ENCODE measurements around the gene RAG2.
A peak's percentile ranks its signal among the peaks of the same experiment; 100 is the strongest.
"Not testable (repeated sequence)": the region's sequence is repeated elsewhere in the genome, so short reads cannot be mapped to it uniquely, and the experiment has no call there.

The RAG2 gene

GRCh38 chr11:36600180-36600579 lies 2.1 kb upstream of the RAG2 start:
- no peak for DNase-seq (ENCODE audit: low spot score)

GRCh38 chr11:36596880-36597279 lies 1.2 kb downstream of the RAG2 start:
- DNase-seq (ENCODE audit: low spot score) = no peak

GRCh38 chr11:36594316-36594989 lies 3.6 kb downstream of the RAG2 start, which contains the start of gene IFTAP:
TSS of gene IFTAP (plus strand) at chr11:36594502. CDS start at chr11:36610104, 15,602 bp downstream.
- DNase-seq (ENCODE audit: low spot score) = peak; percentile 52

DNA sequence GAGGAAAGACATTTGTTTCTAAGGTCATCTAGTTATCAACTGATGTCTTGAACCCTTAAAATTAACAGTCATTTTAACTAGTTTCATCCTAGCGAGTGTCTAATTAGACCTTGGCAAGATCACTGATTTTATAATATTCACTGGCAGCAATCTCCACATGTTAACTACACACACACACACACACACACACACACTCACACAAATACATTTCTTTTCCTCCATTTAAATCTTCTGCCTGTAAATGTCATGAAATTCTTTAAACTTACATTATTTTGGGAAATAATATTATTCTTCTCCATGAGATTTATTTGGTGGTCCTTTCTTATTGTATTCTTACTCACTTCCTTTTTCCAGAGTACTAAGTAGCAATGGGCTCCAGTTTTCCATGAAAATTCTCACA lies 6.6 kb downstream of the RAG2 start:
- no peak for DNase-seq (ENCODE audit: low spot score)

DNA sequence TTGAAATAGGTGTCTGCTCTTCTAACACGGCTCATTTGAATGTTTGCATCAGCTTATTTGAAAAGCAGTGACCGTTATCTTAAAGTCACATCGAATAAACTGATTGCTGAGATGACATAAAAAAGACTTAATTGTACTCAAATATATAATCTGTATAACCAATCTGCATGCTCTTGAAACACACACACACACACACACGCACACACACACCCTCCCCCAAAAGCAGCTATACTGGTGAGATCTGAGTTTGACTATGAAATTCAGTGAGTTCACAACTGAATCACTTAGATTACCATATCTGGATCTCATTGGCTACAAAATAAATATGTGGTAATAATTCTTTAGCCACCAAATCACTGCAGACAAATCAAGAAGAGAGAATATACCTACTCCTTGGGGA lies 7.5 kb downstream of the RAG2 start:
- DNase-seq (ENCODE audit: low spot score) = no peak

DNA sequence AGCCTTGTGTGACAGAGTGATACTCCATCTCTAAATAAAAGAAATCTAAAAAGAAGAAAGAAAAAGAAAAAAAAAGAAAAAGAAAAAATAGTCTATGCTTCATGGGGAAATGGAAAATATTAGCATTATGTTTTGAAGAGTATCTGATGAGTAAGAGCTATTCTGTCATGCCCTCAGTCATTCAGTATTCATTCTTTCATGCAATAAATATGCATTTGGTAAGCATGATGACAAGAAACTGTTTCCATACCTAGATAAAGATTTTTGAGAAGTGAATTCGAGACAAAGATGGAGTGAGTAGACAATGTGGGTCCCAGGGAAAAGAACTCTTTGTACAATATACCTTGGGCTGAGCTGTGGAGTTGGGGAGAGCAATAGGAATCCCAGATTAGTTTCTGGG lies 9.9 kb downstream of the RAG2 start:
- DNase-seq (ENCODE audit: low spot score) = no peak

DNA sequence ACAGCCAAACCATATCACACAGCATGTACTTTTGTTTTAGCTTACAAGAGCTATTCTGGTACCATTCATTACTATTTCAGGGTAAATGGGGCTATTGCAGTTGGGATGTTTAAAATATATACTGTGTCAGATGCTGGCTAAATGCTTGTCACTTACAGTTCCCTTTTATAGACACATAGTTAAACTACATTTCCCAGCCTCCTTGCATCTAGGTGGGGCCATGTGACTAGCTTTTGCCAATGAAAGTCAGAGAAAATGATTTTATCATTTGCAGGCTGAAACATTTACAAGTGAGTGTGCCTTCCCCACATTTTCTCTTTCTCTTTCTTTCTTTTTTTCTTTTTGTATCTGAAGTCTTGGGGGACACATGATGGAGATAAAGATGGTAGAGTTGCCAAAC lies 11.5 kb downstream of the RAG2 start:
- no peak for DNase-seq (ENCODE audit: low spot score)

GRCh38 chr11:36583667-36584066 lies 14.4 kb downstream of the RAG2 start:
- DNase-seq (ENCODE audit: low spot score) = no peak

DNA sequence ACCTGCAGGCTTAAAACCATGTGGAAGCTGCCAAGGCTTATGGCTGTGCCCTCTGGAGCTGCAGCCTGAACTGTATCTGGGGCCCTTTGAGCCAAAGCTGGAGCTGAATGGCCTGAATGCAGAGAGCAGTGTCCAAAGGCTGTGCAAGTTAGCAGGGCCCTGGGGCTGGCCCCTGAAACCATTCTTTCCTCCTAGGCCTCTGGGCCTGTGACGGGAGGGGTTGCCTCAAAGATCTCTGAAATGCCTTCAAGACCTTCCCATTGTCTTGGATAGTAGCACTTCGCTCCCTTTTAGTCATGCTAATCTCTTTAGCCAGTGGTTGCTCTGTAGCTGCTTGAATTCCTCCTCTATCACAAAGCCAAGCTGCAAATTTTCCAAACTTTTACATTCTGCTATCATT lies 16.5 kb downstream of the RAG2 start:
- no peak for DNase-seq (ENCODE audit: low spot score)

- no peak for DNase-seq (ENCODE audit: low spot score)
Observed at GRCh38 chr11:36578458-36578857, 19.6 kb downstream of the RAG2 start.

GRCh38 chr11:36577859-36578258 lies 20.2 kb downstream of the RAG2 start:
- DNase-seq (ENCODE audit: low spot score) = no peak

GRCh38 chr11:36577373-36577772 lies 20.7 kb downstream of the RAG2 start:
- no peak for DNase-seq (ENCODE audit: low spot score)

- no peak for DNase-seq (ENCODE audit: low spot score)
Observed at GRCh38 chr11:36574486-36574885, 23.6 kb downstream of the RAG2 start.

- DNase-seq (ENCODE audit: low spot score) = no peak
Observed at GRCh38 chr11:36569095-36569494, 28.9 kb downstream of the RAG2 start.

- DNase-seq (ENCODE audit: low spot score) = no peak
Observed at GRCh38 chr11:36567694-36568093, 30.3 kb downstream of the RAG2 start, which contains the start of gene RAG1. TSS of gene RAG1 (plus strand) at chr11:36568007. CDS start at chr11:36573305, 5,298 bp downstream.

DNA sequence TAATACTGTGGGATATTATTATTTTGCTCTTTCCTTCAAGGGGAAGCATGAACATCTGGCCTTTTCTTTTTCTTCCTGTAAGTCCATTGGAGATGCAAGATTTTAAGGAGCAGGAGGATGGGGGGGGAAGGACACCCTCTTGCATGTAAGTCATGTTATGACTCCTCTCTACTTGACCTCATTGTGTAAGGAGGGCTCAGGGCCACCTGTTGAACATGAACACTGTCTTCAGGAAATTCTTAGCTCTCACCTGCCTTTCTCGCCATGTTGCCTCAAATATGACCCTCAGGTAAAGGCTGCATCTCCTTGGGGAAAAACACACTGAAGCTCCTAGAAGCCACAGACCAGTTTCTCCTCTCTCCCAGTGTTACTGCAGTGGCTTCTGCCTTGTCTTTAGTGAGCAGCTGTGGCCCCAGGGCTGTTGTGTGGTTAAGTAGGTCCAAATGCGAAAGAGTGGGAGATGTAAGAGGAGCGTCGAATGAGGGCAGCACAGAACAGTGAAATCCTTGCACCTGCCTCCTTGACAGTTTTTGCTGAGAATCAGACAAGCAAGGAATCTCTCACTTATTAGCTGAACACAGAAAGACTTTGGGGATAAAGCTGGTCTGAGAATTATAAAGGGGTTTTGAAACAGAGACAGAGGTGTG lies 31.5 kb downstream of the RAG2 start:
- no peak for DNase-seq (ENCODE audit: low spot score)

- no peak for DNase-seq (ENCODE audit: low spot score)
Observed at GRCh38 chr11:36565031-36565610, 32.9 kb downstream of the RAG2 start.

- DNase-seq (ENCODE audit: low spot score) = no peak
Observed at GRCh38 chr11:36564376-36565030, 33.5 kb downstream of the RAG2 start.

GRCh38 chr11:36558571-36559413 lies 39.2 kb downstream of the RAG2 start:
- no peak for DNase-seq (ENCODE audit: low spot score)

GRCh38 chr11:36557991-36558390 lies 40.0 kb downstream of the RAG2 start:
- no peak for DNase-seq (ENCODE audit: low spot score)

GRCh38 chr11:36557390-36557789 lies 40.6 kb downstream of the RAG2 start:
- DNase-seq (ENCODE audit: low spot score) = not testable (repeated sequence)
